GM23248 (cell line): ENCODE data around the gene MEGF11.

ENCODE experiments used
- EZH2 ChIP-seq: fragments of 200-600 bp; sonication (generic); IDR thresholded peaks from 2 replicates; pipeline ENCODE4 v1.6.1; 2018; ENCODE audit warnings: antibody characterized with exemption, mild to moderate bottlenecking; ENCODE audit not compliant: insufficient read depth, poor library complexity, severe bottlenecking
- EZH2phosphoT487 ChIP-seq: fragments of 200-600 bp; sonication (generic); IDR thresholded peaks from 2 replicates; pipeline ENCODE4 v1.6.1; 2018; ENCODE audit warnings: antibody characterized with exemption, moderate library complexity, mild to moderate bottlenecking, low read depth; ENCODE audit not compliant: insufficient read depth

DNA sequence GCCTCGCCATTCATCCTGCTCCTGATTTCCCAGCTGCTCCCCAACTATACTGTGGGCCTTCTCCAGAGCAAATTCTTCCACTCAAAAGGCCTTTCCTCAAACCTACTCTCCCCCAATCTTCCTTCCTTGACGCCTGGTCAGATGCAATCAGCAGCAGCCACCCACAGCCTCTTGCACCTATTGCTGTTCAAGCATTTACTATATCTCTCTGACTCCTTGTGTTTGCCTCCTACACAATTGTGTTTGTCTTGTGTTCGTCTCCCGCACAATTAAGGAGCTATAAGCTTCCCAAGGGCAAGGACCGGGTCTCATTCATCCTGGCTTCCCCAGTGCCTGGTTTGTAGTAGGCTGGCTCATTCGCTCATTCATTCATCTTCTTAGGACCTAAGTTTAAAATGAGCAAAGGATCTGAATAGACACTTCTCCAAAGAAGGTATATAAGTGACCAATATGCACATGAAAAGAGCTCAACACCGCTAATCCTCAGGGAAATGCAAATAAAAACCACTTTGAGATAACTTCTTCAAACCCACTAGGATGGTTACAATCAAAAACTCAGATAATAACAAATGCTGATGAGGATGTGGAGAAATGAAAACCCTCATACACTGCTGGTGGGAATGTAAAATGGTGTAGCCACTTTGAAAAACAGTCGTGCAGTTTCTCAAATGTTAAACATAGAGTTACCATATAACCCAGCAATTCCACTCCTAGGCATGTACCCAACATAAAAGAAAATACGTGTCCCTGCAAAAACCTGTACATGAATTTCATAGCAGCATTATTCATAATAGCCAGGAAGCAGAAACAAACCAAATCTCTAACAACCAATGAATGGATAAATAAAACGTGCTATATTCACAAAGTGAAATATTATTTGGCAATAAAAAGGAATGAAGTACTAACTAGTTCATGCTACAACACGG lies 31.0 kb downstream of the MEGF11 start:
- TF ChIP-seq EZH2 (no peak), EZH2phosphoT487 (no peak)
